ENCODE measurements around the gene ITIH4. TPM values are rescaled to one million over a fixed set of nuclear protein-coding genes. Genes with fewer than 3 reads are reported as not detected.

The ITIH4 gene
- total and polyA plus RNA-seq, 2 of the 13 experiments (the other 11 are each of a cell fraction or from before 2014, with no cell fraction given): 2.7 to 5.3 TPM

- TF ChIP-seq ASH2L (IDR thresholded peaks at IDR 0.05; ENCODE audit: insufficient read length, low read depth, low read length) (no peak), SPEN (CRISPR knock-in tag; IDR thresholded peaks at IDR 0.05; ENCODE audit: low read depth) (no peak), YY1 (IDR thresholded peaks at IDR 0.05; ENCODE audit: insufficient read depth, insufficient replicate concordance, low read depth, low read length) (no peak), ZNF329 (CRISPR knock-in tag; IDR thresholded peaks at IDR 0.05; ENCODE audit: low read depth) (no peak), ZNF740 (CRISPR knock-in tag; IDR thresholded peaks at IDR 0.05) (no peak), ZNF318 (CRISPR knock-in tag; IDR thresholded peaks at IDR 0.05) (no peak)
These were observed 16.7 kb downstream of the ITIH4 start (continued) for GRCh38 chr3:52813810-52814209.

Measured in HepG2 (cell line).